HCT116 (cell line): Measurements from ENCODE around the gene IL22RA2.

Experiments
- EGR1 ChIP-seq: IDR thresholded peaks from 2 replicates; pipeline ENCODE4 v1.6.1; 2012; ENCODE audit warnings: low read depth
- EZH2phosphoT487 ChIP-seq: fragments of 200-600 bp; IDR thresholded peaks from 2 replicates; pipeline ENCODE4 v1.6.1; 2018; ENCODE audit warnings: antibody characterized with exemption, borderline replicate concordance
- JUND ChIP-seq: IDR thresholded peaks from 2 replicates; pipeline ENCODE4 v1.6.1; 2012
- SIN3A ChIP-seq: IDR thresholded peaks from 2 replicates; pipeline ENCODE4 v1.6.1; 2012; ENCODE audit warnings: low read depth
- TF ChIP-seq, protein P1 (sequence below), 3 experiments: fragments of 200-600 bp in 1 of 3; sonication (generic) in 1 of 3; IDR thresholded peaks in 2 of 3; conservative IDR thresholded peaks in 1 of 3; 2 replicates each; pipeline ENCODE4 v1.5.1; 2012 to 2017; ENCODE audit warnings: low read depth in 2 of 3, low read length in 2 of 3, antibody characterized with exemption in 1 of 3, borderline replicate concordance in 1 of 3, control low read depth in 1 of 3, mild to moderate bottlenecking in 1 of 3, mixed read lengths in 1 of 3, mixed run types in 1 of 3, moderate library complexity in 1 of 3; ENCODE audit not compliant: insufficient read depth in 1 of 3
- TF ChIP-seq, protein P2 (sequence below): IDR thresholded peaks from 2 replicates; pipeline ENCODE4 v1.6.1; 2012; ENCODE audit warnings: low read depth

DNA sequence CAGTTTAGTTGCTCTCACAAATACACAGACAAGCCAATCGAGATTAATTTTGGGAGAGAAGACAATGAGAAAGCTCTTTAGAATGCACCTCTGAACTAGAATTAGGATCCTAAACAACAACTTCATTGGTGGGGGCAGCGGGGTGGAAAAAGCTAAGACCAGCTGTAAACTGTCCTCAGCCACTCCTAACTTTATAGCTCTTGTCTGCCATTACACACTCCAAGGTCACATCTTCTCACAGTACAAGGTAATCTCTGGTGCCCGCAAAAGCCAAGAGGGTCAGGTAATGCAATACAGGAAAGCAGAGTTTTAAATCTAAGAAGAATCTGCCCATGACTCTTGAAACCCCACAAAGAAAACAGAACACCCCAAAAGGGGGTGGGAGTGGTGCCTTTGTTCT lies 17.8 kb upstream of the IL22RA2 start:
- TF ChIP-seq, protein P1, sequence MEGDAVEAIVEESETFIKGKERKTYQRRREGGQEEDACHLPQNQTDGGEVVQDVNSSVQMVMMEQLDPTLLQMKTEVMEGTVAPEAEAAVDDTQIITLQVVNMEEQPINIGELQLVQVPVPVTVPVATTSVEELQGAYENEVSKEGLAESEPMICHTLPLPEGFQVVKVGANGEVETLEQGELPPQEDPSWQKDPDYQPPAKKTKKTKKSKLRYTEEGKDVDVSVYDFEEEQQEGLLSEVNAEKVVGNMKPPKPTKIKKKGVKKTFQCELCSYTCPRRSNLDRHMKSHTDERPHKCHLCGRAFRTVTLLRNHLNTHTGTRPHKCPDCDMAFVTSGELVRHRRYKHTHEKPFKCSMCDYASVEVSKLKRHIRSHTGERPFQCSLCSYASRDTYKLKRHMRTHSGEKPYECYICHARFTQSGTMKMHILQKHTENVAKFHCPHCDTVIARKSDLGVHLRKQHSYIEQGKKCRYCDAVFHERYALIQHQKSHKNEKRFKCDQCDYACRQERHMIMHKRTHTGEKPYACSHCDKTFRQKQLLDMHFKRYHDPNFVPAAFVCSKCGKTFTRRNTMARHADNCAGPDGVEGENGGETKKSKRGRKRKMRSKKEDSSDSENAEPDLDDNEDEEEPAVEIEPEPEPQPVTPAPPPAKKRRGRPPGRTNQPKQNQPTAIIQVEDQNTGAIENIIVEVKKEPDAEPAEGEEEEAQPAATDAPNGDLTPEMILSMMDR (IDR thresholded peaks at IDR 0.05 in 2 of 3, conservative IDR thresholded peaks at IDR 0.05 in 1 of 3; ENCODE audit: borderline replicate concordance in 1 of 3, insufficient read depth in 1 of 3, low read depth in 2 of 3, low read length in 2 of 3) = no peak
- TF ChIP-seq EZH2phosphoT487 (no peak), JUND (no peak), EGR1 (no peak), SIN3A (no peak)
- TF ChIP-seq, protein P2, sequence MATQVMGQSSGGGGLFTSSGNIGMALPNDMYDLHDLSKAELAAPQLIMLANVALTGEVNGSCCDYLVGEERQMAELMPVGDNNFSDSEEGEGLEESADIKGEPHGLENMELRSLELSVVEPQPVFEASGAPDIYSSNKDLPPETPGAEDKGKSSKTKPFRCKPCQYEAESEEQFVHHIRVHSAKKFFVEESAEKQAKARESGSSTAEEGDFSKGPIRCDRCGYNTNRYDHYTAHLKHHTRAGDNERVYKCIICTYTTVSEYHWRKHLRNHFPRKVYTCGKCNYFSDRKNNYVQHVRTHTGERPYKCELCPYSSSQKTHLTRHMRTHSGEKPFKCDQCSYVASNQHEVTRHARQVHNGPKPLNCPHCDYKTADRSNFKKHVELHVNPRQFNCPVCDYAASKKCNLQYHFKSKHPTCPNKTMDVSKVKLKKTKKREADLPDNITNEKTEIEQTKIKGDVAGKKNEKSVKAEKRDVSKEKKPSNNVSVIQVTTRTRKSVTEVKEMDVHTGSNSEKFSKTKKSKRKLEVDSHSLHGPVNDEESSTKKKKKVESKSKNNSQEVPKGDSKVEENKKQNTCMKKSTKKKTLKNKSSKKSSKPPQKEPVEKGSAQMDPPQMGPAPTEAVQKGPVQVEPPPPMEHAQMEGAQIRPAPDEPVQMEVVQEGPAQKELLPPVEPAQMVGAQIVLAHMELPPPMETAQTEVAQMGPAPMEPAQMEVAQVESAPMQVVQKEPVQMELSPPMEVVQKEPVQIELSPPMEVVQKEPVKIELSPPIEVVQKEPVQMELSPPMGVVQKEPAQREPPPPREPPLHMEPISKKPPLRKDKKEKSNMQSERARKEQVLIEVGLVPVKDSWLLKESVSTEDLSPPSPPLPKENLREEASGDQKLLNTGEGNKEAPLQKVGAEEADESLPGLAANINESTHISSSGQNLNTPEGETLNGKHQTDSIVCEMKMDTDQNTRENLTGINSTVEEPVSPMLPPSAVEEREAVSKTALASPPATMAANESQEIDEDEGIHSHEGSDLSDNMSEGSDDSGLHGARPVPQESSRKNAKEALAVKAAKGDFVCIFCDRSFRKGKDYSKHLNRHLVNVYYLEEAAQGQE = no peak
